Activated T-cell treated with anti-CD3 and anti-CD28 coated beads, Interleukin-2, amount 50 U/mL, for 24 hours (primary cell): Measurements from ENCODE around the gene MYO15B.
"Not testable (repeated sequence)": the region's sequence is repeated elsewhere in the genome, so short reads cannot be mapped to it uniquely, and the experiment has no call there.

Experiments
- DNase-seq: peaks from one replicate; pipeline ENCODE4 v3.0.0-alpha.2; 2020
- H3K27ac Mint-ChIP-seq: 2 replicates; pipeline ENCODE4 v1.8.0; 2020; ENCODE audit warnings: mild to moderate bottlenecking, mixed read lengths
- H3K27me3 Mint-ChIP-seq: 2 replicates; pipeline ENCODE4 v1.8.0; 2020; ENCODE audit warnings: mixed read lengths
- H3K36me3 Mint-ChIP-seq: 2 replicates; pipeline ENCODE4 v1.8.0; 2020; ENCODE audit warnings: low read depth, mixed read lengths
- H3K4me1 Mint-ChIP-seq: 2 replicates; pipeline ENCODE4 v1.8.0; 2020; ENCODE audit warnings: low read depth, mixed read lengths
- H3K4me3 Mint-ChIP-seq: 2 replicates; pipeline ENCODE4 v1.8.0; 2020; ENCODE audit warnings: mild to moderate bottlenecking, moderate library complexity, mixed read lengths
- H3K9me3 Mint-ChIP-seq: 2 replicates; pipeline ENCODE4 v1.8.0; 2020; ENCODE audit warnings: mixed read lengths

Gene MYO15B

GRCh38 chr17:75630071-75630917 is 42.7 kb downstream of the MYO15B start:
- no peaks in the 10 kb centered on the region for H3K27me3 Mint-ChIP-seq
- H3K27ac Mint-ChIP-seq: no peak overlapping the region
- DNase-seq: no peak
- H3K36me3 Mint-ChIP-seq: peaks cover 24% of the 10 kb centered on the region
- H3K9me3 Mint-ChIP-seq: no peaks in the 10 kb centered on the region
- peaks cover 10% of the 10 kb centered on the region for H3K4me1 Mint-ChIP-seq
- H3K4me3 Mint-ChIP-seq: no peak overlapping the region

- no peak overlapping the region for H3K4me3 Mint-ChIP-seq
- H3K27me3 Mint-ChIP-seq: no peaks in the 10 kb centered on the region
- H3K36me3 Mint-ChIP-seq: peaks cover 23% of the 10 kb centered on the region
- no peaks in the 10 kb centered on the region for H3K9me3 Mint-ChIP-seq
- no peak overlapping the region for H3K27ac Mint-ChIP-seq
- no peak for DNase-seq
- H3K4me1 Mint-ChIP-seq: peaks cover 10% of the 10 kb centered on the region
Observed at GRCh38 chr17:75631353-75631752, 43.8 kb downstream of the MYO15B start.

- Mint-ChIP-seq H3K9me3 (no peaks in the 10 kb centered on the region), H3K36me3 (peaks cover 13% of the 10 kb centered on the region), H3K4me3 (no peak overlapping the region), H3K27me3 (no peaks in the 10 kb centered on the region), H3K27ac (no peak overlapping the region), H3K4me1 (peaks cover 10% of the 10 kb centered on the region)
- no peak for DNase-seq
Observed at GRCh38 chr17:75632428-75632827, 44.8 kb downstream of the MYO15B start.

GRCh38 chr17:75632863-75633485 is 45.4 kb downstream of the MYO15B start, which contains the start of gene SMIM5:
SMIM5 (plus strand) TSS chr17:75633434; CDS start chr17:75640202, 6,768 bp downstream.
- H3K36me3 Mint-ChIP-seq: peaks cover 14% of the 10 kb centered on the region
- no peak within 1 kb of the TSS for H3K27ac Mint-ChIP-seq
- H3K9me3 Mint-ChIP-seq: no peaks in the 10 kb centered on the region
- H3K4me3 Mint-ChIP-seq: no peak within 1 kb of the TSS
- H3K27me3 Mint-ChIP-seq: no peaks in the 10 kb centered on the region
- H3K4me1 Mint-ChIP-seq: peaks cover 10% of the 10 kb centered on the region
- peak; percentile 89 for DNase-seq

- Mint-ChIP-seq H3K4me3 (no peak overlapping the region), H3K27me3 (no peaks in the 10 kb centered on the region), H3K9me3 (no peaks in the 10 kb centered on the region), H3K36me3 (peaks cover 15% of the 10 kb centered on the region), H3K4me1 (peaks cover 10% of the 10 kb centered on the region), H3K27ac (no peak overlapping the region)
- DNase-seq: peak; percentile 64
Observed at GRCh38 chr17:75633486-75634375, 46.1 kb downstream of the MYO15B start.

GRCh38 chr17:75634376-75634740 is 46.8 kb downstream of the MYO15B start:
- H3K4me1 Mint-ChIP-seq: peaks cover 10% of the 10 kb centered on the region
- H3K27me3 Mint-ChIP-seq: no peaks in the 10 kb centered on the region
- H3K9me3 Mint-ChIP-seq: no peaks in the 10 kb centered on the region
- peaks cover 15% of the 10 kb centered on the region for H3K36me3 Mint-ChIP-seq
- no peak for DNase-seq
- H3K27ac Mint-ChIP-seq: no peak overlapping the region
- H3K4me3 Mint-ChIP-seq: no peak overlapping the region

GRCh38 chr17:75634754-75635609 is 47.4 kb downstream of the MYO15B start:
- Mint-ChIP-seq H3K4me1 (peaks cover 10% of the 10 kb centered on the region), H3K27ac (no peak overlapping the region), H3K36me3 (peaks cover 15% of the 10 kb centered on the region), H3K9me3 (no peaks in the 10 kb centered on the region), H3K4me3 (no peak overlapping the region), H3K27me3 (no peaks in the 10 kb centered on the region)
- DNase-seq: no peak

GRCh38 chr17:75635610-75636202 is 48.1 kb downstream of the MYO15B start:
- no peak for DNase-seq
- Mint-ChIP-seq H3K36me3 (peaks cover 10% of the 10 kb centered on the region), H3K9me3 (no peaks in the 10 kb centered on the region), H3K27ac (peak overlapping the region; percentile 33), H3K27me3 (no peaks in the 10 kb centered on the region), H3K4me1 (peaks cover 10% of the 10 kb centered on the region), H3K4me3 (no peak overlapping the region)

GRCh38 chr17:75636381-75637142 is 49.0 kb downstream of the MYO15B start:
- peaks cover 10% of the 10 kb centered on the region for H3K4me1 Mint-ChIP-seq
- H3K27ac Mint-ChIP-seq: no peak overlapping the region
- H3K9me3 Mint-ChIP-seq: no peaks in the 10 kb centered on the region
- peaks cover 6% of the 10 kb centered on the region for H3K36me3 Mint-ChIP-seq
- no peak for DNase-seq
- no peaks in the 10 kb centered on the region for H3K27me3 Mint-ChIP-seq
- no peak overlapping the region for H3K4me3 Mint-ChIP-seq

GRCh38 chr17:75637143-75637538 is 49.5 kb downstream of the MYO15B start:
- Mint-ChIP-seq H3K9me3 (no peaks in the 10 kb centered on the region), H3K36me3 (peaks cover 6% of the 10 kb centered on the region), H3K27me3 (no peaks in the 10 kb centered on the region), H3K4me3 (no peak overlapping the region), H3K27ac (no peak overlapping the region), H3K4me1 (peaks cover 10% of the 10 kb centered on the region)
- no peak for DNase-seq

- H3K36me3 Mint-ChIP-seq: peaks cover 6% of the 10 kb centered on the region
- peaks cover 10% of the 10 kb centered on the region for H3K4me1 Mint-ChIP-seq
- H3K9me3 Mint-ChIP-seq: no peaks in the 10 kb centered on the region
- H3K4me3 Mint-ChIP-seq: no peak overlapping the region
- H3K27me3 Mint-ChIP-seq: no peaks in the 10 kb centered on the region
- no peak for DNase-seq
- H3K27ac Mint-ChIP-seq: no peak overlapping the region
Observed at GRCh38 chr17:75637551-75637950, 50.0 kb downstream of the MYO15B start.

GRCh38 chr17:75638039-75638438 is 50.4 kb downstream of the MYO15B start:
- H3K27me3 Mint-ChIP-seq, H3K36me3 Mint-ChIP-seq, H3K4me3 Mint-ChIP-seq, DNase-seq, H3K4me1 Mint-ChIP-seq, H3K27ac Mint-ChIP-seq, H3K9me3 Mint-ChIP-seq: not testable (repeated sequence)

- Mint-ChIP-seq H3K27ac (no peak overlapping the region), H3K27me3 (no peaks in the 10 kb centered on the region)
- no peak for DNase-seq
Observed at GRCh38 chr17:75638893-75639292, 51.3 kb downstream of the MYO15B start.

More at GRCh38 chr17:75638893-75639292, 51.3 kb downstream of the MYO15B start:
- peaks cover 6% of the 10 kb centered on the region for H3K36me3 Mint-ChIP-seq
- H3K9me3 Mint-ChIP-seq: no peaks in the 10 kb centered on the region
- H3K4me1 Mint-ChIP-seq: peaks cover 2% of the 10 kb centered on the region
- H3K4me3 Mint-ChIP-seq: no peak overlapping the region
